Effector CD8-positive, alpha-beta T cell (primary cell): ENCODE measurements around the gene SLC5A2.
"Not testable (repeated sequence)": the region's sequence is repeated elsewhere in the genome, so short reads cannot be mapped to it uniquely, and the experiment has no call there.

Experiments
- DNase-seq: peaks from one replicate; lab custom pipeline; 2025; lab: John Stamatoyannopoulos, UW
- total RNA-seq, 4 experiments: gene quantifications; one replicate each; lab custom pipeline; 2026; lab: John Stamatoyannopoulos, UW

SLC5A2 gene
- 0 to 2.6 (median 0.33) reads per million in 4 experiments for total RNA-seq

- no peak for DNase-seq
These were observed at the start of gene SLC5A2 for GRCh38 chr16:31483081-31483480. Gene SLC5A2 (plus strand): TSS chr16:31483123. CDS start chr16:31483137, 14 bp downstream.

DNA sequence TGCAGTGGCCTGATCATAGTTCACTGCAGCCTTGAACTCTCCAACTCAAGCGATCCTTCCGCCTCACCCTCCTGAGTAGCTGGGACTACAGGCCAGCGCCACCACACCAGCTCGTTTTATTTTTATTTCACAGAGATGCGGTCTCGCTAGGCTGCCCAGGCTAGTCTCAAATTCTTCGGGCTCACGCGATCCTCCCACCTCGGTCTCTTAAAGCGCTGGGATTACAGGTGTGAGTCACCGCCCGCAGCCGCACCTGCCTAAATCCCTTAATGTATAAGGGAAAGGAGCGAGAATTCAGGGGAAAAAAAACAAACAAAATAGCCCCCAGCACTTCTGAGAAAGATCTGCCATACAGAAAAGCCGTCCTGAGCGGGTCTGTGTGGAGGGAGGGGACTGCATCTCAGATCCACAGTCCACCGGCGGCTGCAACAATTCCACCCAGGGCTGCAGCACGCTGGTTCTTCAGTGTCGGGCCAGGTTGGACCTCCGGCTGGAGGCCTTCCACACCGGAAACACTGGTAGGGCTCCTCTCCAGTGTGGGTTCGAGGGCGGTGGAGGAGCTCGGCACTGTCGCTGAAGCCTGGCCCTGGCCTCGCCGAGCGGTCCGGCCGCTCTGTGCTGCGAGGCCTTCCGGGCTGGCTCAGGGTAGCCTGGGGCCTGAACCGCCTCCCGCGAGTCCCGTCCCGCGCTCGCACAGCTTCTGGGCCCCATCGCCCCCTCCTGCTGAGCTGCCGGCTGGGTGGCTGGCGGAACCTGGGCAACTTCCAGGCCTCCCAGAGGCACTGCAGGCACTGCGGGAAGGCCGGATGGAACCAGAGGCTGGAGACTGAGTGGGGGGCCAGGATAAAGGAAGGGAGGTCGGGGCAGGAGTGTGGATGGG lies 47.3 kb upstream of the SLC5A2 start:
- DNase-seq: no peak

DNA sequence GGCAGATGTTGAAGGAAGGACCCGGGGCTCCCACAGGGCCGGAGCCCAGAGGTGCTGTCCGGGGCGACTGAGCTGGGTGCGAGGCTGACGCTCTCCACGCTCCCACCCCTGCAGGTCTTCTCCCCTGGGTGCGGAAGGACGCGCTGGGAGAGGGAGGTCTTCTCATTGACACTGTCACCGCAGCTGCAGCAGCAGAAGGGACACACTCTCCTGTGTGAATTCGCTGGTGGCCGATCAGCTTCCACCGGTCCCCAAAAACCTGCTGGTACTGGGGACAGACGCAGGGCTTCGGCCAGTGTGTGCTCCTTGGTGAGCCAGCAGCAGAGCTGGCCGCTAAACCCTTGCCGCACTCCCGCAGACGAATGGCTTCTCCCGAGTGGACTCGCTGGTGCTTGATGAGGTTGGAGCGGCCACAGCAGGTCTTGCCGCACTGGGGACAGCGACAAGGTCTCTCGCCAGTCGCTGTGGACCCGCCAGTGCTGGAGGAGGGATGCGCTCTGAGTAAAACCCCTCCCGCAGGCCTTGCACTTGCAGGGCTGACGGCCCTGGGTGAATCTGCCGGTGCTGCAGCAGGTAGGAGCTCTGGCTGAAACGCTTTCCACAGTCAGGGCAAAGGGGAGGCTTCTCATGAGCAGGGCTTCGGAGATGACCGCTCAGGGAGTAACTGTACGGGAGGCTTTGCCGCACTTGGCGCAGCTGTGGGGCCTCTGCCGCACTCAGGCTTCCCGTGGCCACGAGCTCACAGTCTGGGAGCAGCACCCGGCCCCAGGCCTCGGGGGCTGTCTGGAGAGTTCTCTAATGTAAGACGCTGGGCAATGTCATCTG lies 46.5 kb upstream of the SLC5A2 start:
- no peak for DNase-seq

DNA sequence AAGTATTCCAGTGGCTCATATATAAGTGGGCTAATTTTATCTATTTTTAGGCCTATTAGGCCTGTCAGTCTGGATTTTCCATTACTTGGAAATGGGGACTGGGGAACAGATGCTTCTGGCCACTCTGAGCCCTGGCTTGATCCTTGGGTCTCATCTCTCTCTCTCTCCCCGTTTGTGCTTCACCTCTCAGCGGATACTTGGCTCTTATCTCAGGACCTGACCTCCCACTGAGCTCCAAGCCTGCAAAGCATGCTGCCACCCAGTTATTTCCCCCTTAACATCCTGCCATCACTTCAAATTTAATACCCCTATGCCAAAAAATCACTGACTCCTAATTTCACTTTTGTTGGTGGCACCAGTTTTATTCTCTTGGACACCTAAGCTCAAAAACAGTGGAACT lies 44.5 kb upstream of the SLC5A2 start:
- DNase-seq: no peak

GRCh38 chr16:31439023-31439422 lies 43.9 kb upstream of the SLC5A2 start:
- not testable (repeated sequence) for DNase-seq

GRCh38 chr16:31439519-31439918 lies 43.4 kb upstream of the SLC5A2 start:
- DNase-seq: no peak

DNA sequence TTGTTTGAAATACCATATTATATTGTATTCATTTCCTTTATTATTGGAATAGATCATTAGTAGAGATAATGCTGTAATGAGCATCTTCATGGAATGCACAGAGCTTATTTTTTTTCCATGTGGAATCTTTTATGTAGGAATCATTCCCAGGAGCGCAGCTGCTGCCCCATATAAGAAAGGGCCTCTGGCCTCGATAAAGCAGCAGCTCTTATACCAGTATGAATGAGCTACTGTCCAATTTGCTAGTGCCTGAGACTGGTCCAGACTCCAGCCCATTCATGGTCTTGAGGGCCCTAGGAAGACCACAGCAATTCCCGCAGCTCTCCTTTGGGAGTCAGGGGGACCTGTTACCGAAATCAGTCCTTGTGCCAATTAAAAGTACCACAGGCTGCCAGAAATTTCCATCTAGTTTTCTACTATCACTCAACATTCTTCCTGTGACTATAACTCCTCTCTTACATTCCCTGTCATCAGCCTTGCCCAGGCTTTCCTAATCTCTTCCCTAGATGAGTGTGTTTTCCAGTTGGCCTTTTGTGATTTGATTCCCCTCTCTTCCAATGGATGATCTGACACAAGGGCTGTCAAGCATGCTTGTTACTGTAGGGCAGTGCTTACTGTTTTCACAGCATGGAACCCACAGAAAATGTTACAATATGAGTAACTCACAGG lies 42.3 kb upstream of the SLC5A2 start:
- no peak for DNase-seq

- no peak for DNase-seq
These were observed 41.0 kb upstream of the SLC5A2 start for GRCh38 chr16:31441956-31442355.

DNA sequence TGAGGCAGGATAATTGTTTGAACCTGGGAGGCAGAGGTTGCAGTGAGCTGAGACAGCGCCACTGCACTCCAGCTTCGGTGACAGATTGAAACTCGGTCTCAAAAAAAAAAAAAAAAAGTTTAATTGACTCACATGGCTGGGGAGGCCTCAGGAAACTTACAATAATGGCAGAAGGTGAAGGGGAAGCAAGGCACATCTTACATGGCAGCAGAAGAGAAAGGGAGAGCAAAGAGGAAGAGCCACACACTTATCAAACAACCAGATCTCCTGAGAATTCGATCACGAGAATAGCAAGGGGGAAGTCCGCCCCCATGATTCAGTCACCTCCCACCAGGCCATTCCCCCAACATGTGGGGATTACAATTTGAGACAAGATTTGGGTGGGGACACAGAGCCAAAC lies 37.0 kb upstream of the SLC5A2 start:
- DNase-seq: not testable (repeated sequence)

GRCh38 chr16:31451201-31451600 lies 31.7 kb upstream of the SLC5A2 start:
- no peak for DNase-seq

DNA sequence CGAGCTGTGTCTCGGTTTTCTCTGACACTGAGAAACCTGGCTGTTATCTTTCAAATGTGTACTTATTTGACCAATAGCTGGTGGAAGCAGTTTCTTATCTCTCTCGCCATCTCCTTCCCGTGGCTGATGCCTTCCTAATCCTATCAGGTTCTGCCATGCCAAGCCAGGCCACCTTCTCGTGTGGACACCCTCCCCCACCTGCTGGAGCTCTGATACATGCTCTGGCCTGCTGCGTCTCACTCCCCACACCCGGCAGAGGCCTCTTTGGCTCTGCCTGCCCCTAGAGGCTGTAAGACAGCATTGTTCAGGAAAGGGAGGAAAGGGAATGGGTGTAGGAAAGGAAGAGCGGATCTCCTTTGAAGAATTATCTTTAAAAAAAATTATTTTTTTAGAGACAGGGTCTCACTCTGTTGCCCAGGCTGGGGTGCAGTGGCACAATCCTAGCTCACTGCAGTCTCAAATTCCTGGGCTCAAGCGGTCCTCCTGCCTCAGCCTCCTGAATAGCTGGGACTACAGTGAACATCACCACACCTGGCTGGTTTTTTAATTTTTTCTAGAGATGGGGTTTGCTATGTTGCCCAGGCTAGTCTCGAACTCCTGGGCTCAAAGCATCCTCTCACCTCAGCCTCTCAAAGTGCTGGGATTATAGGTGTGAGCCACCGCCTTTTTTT lies 31.1 kb upstream of the SLC5A2 start:
- no peak for DNase-seq

DNA sequence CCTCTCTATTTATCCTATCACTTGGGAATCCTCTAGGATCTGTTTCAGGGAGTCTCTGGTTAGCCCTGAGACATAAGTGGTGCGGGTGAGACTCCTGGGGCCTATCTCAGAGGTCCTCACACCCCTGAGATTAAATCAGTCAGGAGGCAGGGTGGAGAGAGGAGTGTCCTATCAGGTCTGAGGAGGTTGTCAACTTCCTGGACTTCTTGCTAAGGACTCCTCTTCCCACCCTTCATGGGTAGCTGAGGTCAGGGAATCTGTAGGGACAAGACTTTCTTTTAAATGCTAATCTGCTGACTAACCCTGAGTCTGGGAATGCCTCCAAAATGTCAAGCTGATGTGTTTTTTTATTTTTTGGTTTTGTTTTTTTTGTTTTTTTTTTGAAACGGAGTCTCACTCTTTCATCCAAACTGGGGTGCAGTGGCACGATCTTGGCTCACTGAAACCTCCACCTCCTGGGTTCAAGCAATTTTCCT lies 30.3 kb upstream of the SLC5A2 start:
- no peak for DNase-seq

GRCh38 chr16:31453255-31454204 lies 29.4 kb upstream of the SLC5A2 start:
- DNase-seq: no peak

- DNase-seq: no peak
These were observed 27.2 kb upstream of the SLC5A2 start for GRCh38 chr16:31455601-31456314.

- DNase-seq: no peak
These were observed 25.9 kb upstream of the SLC5A2 start for GRCh38 chr16:31456988-31457360.

DNA sequence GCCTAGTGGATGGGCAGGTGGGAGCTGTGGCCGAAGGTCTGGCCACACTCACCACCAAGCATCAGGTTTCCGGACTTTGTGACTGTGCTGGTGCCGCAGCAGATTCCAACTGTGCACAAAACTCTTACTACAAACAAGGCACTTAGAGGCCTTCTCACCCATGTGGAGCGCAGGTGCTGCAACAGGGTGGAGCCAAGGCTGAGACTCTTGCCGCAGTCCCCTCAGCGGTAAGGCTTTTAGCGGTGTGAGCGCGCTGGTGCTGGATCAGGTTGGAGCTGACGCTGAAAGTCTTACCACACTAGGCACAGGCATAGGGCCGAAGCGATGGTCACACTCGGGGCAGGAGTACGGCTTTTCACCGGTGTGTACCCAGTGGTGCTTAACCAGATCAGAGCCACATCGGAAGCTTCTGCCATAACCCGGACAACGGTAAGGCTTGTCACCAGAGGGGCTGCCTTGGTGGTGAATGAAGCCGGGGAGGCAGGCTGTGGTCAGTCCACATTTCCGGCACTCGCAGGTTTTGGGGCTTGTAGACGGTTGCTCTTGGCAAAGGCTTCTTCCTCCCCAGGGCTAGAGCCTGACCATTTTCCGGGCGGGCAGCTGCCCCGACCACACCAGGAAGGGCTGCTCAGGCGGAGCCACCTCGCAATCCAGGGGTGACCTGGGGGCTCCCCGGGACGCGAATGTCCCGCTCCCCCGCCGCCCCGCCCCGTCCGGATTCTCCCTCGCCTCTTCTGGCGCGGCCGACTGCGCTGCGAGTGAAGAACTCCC lies 24.7 kb upstream of the SLC5A2 start:
- DNase-seq: peak; percentile 47

DNA sequence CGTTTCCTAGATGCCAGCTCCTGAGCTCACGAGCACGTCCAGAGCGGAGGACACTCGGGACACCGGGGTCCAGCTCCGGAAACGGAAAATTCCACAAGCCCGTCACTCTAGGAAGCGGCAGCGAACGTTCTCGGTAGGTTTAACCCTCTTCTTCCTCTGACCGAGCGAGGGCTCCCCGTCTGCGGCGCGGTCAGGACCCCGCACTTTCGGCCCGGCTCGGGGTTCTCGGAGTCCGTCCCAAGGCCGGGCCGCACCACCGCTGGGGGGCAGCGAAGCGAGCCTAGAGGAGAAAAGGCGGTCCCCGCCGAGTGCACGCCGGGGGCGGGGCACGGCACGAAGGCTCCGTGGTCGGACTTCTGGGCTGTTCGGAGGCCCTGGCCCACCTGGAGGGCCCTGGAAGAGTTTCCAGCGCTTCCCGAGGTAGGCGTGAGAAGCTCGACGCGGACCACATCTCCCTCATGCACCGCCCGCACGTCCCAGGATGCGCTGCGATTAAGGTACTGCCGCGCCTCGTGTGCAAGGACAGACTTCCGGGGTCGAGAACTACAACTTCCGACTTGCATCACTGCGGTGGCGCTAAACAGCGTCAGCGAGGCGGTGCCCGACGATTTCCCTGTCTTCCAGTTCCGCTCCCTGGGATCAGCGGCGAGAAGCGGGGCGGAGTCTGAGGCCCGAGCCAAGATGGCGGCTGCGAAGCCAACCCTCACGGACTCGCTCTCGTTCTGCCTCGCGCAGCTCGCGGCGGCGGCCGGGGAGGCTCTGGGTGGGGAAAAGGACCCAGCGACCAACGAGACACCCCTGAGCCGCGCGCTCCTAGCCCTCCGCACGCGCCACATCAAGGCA lies 23.9 kb upstream of the SLC5A2 start, which contains the start of gene ARMC5:
Gene ARMC5 (plus strand): TSS at position 658 of the 843 bp plus-strand sequence. CDS start 24 bp downstream, at position 682.
- peak; percentile 92 for DNase-seq
